Activated CD4-positive, CD25-positive, alpha-beta regulatory T cell (primary cell): ENCODE results near the gene PLXDC2.

ENCODE experiments used
- DNase-seq, 4 experiments: peaks; one replicate each; lab custom pipeline; 2025; lab: John Stamatoyannopoulos, UW

Gene PLXDC2

DNA sequence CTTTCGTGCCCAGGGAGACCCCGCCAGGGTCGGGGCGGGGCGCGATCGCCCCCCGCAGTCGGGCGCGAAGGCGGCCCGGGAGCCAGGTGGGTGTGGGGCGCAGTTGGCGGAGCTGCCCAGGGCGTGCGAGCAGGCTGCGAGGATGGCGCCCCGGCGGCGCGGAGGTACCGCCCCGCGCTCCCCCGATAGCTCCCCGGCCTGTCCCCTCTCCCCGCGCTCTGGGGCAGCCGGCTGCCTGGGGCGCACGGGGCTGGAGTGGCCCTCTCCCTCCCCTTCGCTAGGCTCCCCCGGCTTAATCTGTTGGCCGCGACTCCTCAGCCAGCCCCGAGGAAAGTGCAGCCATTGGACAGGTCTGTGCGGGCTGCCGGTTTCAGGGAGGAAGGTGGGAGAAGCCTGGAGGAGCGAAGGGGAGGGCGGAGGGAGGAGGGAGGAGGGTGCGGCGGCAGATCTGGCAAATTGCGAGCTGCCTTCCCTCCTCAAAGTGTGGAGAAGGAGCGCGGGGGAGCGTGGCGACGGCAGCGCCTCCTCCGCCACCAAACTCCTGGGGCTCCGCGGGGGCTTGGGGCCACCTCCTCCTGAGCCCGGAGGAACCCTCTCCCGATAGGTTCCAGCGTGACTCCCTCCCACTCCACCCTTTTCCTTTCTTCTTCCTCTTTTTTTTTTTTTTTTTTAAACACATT lies 361 bp upstream of the PLXDC2 start:
- DNase-seq: no peak

DNA sequence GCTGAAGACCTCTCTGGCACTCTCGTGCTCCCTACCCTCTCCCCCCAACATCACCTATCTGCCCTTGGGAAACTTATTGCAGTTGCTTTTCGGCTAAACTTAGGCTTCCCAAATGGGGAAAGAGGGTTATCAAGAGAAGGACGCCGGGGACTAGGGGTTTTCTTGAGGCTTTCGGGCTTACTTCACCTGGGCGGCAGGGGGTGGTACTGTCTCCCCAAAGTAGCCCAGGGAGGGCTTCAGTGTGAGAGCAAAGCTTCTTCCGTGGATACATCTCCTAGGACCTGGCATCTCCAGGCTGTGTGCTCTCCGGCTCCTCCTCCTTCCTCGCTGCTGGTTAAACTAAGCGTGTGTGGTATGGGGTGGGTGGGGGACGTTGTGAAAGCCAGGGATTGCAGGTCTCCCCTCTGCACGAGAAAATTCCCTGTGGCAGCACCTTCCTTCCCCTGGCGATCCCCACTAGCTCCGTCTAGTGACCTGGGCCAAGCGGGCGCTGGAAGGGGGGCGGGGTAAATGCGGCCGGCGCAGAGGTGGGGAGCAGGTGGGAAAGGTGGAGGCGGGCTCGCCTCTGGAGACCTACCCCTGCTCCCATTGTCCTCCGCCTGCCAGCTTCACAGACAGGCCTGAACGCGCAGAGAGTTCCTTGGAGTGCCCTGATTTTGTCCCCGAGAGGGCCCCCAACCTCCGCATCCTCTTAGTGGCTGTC lies 1.1 kb downstream of the PLXDC2 start:
- no peak for DNase-seq

DNA sequence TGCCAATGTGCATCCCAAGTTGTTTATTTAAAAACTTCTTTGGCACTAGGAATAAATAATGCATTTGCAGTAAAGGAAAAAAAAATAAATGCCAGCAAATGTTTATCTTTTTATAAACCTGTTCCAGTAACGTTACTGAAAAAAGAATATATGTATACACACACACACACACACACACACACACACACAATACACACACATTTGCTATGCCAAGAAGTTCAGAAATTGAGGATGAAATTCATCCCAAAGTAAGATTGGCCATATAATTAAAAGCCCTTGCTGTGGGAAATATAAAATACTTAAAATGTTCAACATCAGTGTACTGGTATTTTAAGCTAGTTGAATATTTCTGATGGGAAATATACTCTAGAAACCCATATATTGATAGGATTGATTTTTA lies 2.6 kb downstream of the PLXDC2 start:
- no peak for DNase-seq

DNA sequence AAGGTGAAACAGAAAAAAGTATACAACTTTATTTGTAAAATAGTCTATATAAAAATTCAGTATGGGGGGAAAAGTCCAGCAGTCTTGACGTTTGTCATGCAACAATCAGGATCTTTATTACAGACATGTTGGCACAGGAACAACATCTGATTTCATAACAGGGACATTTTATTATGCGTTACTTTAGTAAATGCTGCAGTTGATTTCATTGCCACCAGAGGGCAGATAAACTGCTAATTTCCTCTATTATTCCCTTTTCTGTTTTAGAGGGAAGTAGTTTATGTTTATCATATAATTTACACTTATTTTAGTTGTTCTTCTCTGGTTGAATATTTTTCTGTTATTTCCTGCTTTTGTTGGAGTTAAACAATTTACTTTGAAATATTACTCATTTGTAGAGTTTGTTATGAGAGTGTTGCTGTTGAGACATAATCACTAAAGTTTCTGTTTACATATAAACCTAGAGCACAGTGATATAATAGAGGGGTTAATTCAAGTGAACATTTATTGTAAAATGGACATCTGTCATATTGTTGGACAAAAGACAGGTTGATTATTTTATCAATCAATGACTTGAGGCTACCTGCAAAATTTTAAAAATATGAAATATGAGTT lies 3.3 kb downstream of the PLXDC2 start:
- no peak for DNase-seq

DNA sequence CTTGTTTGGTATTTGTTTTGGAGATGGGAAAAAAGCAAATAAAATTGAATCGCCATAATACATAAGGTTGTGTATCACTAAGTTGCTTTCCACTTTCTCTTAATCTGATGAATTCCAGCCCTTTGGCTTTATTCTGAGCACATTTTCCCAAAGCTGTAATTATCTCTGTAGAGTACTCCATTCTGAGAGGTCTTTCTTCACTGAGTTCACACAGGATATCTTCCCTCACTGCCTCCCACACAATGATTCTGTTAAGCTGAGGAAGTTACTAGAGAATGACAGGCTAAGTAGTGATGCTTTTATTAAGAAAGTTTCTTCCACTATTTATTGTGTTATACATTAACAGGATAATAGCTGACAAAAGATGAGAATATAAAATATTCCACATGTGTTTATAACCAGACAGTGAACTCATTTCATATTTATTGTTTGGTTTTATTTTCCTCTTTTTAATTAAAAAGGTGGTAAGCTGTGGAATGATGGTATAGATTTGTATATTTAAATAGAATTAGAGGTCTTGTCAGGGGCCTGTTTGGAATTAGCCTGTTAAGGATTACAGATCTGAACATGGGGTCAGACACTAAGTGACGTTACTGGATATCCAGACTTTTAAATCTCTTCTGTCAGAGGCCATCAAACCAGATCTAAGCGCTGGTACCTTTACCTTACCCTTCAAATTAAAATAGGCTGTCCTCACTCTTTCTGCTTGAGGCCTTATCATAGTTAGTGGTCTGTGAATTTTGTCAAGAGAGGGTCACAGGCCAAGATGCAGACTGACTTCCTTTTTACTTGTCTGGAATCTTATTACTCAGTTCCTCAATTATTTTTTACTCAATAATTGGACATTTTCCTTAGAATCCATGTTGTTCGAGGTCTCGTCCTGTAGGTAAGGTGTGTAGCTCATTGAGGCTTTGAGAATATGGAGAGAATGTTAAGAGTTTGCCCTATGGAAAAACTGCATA lies 8.4 kb downstream of the PLXDC2 start:
- no peak for DNase-seq

DNA sequence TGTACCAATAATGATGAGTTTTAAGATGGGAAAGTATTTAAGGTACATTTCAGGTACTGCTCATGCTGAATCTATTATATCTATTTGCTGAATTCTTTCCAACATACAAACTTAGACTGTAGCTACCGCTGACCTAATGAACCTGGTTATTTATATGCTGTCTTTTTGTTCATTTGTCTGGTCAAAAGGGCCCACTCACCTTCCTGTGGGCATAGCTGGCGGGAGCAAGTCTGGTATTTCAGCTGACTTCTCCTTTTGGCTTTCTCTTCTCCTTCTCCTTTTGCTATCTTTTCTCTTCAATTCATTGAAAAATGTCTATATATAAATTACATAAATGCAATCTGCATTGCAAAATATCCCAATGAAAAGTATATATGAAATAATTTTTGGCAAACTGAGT lies 9.5 kb downstream of the PLXDC2 start:
- no peak for DNase-seq

DNA sequence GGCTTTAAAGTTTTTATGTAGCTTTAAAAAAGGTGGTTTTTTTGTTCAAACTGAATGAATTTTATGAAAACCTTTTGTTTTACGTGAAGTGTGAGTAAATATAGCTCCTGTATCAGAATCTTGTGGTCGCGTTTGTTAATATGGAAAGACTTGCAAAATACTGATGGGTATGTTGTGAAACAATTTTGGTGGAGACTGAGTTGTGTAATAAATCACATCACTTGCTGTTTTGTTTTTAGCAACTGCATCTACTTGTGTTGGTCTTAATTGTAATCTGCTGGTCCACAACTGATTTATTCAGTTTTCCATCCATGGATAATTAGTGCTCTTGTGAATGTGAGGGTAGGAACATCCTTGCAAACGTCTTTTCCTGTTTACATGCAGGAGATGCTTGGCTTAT lies 10.5 kb downstream of the PLXDC2 start:
- DNase-seq: no peak

DNA sequence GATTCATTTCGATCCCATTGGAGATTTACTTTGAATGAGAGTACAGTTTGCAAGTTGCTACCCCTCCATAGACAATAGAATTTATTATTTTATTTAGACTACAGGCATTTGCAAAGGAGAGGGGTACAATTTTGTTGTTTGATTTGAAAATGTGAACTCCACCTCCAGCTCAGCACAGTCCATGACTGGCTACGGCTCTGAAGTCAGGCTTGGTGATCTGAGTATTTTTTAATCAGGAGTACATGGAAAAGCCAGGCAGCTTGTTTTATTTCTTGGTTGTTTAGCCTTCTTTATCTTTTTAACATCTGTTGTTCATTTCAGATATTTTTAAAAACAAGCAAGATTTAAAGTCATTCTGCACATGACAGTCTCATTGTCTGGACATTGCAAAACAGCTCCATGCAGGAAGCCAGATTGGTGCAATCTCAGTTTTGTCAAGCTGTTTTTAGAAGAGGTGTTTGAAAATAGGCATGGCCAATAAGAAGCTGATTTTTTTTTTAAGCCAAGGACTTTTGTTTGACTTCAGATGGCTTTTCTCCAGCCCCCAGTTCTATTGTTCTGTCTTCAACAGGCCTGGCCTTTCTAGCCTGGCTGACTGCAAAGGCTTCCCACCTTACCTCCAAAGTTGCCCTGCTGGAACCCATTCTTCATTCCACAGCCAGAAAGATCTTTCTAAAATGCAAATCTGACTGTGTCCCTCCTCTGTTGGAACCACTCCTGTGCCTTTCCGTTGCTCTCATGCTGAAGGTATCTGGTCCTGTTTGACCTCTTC lies 12.2 kb downstream of the PLXDC2 start:
- DNase-seq: no peak

DNA sequence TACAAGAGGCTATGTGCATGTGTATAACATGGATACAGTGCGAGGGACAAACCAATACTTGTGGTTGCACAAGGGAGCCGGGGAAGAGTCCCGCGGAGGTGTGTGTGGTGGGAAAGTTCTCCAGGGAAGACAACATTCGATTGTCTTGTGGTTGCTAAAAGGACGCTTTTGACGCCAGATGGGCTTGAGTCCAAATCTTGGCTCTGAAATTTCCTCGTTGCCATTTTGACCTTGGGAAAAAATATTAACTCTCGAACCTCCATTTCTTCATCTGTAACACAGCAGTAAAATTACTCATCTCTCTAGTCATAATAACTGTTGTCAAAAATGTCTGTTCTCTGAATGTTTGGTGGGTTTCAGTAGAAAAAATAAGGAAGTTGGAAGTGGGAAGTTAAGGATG lies 16.5 kb downstream of the PLXDC2 start:
- no peak for DNase-seq

DNA sequence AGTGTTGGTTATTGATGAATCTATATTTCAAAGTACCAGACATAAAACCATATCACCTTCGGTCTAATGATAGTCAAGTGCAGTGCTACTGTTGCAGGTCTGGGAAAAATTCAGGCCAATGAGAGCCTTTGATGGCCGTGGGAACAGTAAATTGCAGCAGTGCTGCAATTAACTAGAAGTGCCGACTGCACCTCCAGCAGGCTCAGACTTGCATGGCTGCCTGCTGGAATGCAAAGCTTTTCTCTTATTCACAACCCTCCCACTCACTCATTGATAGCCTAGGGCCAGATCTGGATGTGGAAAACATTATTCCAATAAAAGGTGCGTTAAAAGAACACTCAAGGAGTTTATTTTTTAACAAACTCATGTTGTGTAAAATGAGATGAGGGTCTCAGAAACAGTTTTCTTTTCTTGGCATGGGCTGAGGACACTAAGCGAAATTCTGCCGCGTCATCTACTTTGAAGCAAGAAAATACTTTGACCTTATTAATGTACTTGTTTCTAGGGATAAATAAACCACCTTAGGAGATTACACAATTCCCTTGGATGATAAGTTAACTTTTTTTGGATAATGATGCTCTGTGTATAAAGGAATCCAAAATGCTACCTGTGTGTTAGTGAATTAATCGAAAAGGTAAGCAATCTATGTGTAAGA lies 17.1 kb downstream of the PLXDC2 start:
- DNase-seq: no peak

DNA sequence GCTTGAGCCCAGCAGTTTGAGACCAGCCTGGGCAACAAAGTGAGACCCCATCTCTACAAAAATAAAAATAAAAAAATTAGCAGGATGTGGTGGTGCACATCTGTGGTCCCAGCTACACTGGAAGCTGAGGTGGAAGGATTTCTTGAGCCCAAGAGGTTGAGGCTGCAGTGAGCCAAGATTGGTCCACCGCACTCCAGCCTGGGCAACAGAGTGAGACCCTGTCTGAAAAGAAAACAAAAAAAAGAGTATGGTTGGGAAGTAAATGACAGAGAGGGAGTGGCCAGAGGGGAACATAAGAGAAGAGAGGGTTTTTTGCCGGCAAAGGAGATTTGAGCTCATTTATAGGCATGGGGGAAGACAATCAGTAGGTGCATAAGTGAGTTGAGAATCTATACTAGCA lies 19.7 kb downstream of the PLXDC2 start:
- no peak for DNase-seq

DNA sequence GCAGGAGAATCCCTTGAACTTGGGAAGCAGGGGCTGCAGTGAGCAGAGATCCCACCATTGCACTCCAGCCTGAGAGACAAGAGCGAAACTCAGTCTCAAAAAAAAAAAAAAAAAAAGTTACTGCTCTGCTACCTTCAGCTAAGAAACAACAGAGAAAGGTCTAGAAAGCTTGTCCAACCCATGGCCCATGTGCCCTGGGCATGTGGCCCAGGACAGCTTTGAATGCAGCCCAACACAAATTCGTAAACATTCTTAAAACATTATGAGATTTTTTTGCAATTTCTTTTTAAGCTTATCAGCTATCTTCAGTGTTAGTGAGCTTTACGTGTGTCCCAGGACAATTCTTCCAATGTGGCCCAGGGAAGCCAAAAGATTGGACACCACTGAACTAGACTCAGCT lies 22.9 kb downstream of the PLXDC2 start:
- no peak for DNase-seq

DNA sequence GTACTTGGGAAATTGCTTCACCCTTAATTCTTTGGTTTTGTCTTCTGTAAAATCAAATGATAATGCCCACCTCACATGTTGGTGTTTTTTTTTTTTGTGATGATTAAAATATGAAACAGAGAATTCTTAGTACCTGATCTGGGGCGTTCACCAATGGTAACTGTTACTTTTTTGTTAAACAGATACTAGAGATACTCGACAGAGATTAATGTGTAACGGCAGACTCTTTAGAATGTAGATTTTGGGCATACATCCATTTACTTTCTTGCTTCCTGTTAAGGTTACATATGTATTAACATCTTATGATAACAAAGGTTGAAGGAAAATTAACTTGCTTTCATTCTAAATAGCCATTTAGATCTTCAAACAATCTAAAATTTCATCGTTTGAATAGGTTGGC lies 23.3 kb downstream of the PLXDC2 start:
- DNase-seq: no peak

DNA sequence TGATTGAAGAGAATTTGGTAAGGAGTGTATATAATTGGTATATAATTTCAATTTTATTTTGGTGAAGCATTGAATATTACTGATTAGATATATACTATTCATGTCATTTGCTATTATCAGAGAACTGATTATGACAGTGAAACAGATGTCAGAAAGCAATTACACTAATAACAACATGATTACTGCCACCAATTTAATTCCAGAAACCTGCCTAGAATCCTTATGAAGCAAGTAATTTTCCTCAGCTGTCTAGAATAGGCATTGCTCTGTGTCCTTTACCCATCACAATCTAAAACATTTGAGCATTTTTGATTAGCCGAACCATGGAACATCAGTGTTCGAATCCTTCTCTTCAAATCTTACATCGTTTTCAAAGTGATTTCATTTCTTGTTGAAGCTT lies 24.5 kb downstream of the PLXDC2 start:
- no peak for DNase-seq

DNA sequence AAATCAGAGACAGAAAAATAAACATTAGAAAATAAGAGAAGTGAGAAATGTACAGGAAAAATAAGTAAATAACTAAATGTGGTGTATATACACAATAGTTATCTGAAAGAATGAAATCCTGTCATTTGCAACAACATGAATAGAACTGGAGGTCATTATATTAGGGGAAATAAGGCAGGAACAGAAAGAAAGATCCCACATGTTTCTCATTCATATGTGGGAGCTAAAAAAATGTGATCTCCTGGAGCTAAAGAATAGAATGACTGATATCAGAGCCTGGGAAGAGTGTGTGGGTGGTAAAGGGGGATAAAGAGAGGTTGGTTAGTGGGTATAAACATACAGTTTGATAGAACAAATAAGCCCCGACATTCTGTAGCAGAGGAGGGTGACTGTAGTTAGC lies 27.3 kb downstream of the PLXDC2 start:
- no peak for DNase-seq

DNA sequence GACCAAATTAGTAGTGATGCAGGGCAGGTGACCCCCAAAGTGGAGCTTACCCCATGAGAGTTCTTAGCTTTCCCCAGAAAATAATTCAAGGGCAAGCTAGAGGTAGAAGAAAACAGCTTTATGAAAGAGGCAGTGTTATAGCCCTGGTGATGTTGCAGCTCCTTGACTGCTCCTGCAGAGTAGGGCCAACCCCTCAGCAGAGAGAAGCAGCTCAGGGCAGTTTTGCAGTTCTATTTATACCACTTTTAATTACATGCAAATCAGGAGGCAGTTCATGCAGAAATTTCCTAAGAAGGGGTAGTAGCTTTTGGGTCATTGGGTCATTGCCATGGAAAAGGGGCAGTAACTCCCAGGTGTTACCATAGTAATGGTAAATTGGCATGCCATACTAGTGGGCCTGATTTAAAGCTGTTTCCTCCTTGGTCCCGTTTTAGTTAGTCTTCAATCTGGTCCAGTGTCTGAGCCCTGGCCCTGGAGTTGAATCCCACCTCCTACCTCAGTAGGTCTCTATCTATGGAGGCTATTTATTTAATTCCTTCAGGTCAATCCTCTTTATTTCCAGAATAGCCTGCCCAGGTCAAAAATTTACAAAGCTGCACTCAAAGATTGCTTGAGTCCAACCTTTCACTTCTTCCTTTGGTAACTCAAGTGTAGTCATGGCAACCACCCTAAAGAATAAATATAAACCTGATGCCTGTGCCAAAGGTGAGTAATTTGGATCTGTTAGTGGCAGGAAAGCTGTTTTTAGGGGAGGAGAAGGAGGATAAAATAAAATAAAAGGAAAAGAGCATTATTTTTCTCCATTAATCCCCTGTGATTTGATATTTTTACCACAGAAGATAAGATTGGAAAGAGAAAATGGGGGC lies 29.5 kb downstream of the PLXDC2 start:
- DNase-seq: no peak

DNA sequence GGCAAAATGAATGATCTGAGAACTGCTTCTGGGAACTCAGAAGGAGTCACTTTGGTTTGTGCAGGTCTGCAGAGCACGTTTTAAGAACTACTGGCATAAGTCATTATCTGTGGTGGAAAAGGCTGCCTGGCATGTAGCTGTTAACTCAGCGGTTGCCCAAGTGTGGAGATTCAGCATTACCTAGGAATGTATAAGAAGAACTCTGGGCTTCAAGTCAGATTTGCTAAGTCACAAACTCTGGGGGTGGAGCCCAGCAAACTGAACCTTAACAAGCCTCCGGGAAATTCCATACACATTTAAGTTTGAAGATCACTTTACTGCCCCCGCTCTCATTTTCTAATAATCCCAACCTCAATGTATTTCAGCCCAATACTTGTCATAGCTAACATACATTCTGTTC lies 31.1 kb downstream of the PLXDC2 start:
- no peak for DNase-seq

DNA sequence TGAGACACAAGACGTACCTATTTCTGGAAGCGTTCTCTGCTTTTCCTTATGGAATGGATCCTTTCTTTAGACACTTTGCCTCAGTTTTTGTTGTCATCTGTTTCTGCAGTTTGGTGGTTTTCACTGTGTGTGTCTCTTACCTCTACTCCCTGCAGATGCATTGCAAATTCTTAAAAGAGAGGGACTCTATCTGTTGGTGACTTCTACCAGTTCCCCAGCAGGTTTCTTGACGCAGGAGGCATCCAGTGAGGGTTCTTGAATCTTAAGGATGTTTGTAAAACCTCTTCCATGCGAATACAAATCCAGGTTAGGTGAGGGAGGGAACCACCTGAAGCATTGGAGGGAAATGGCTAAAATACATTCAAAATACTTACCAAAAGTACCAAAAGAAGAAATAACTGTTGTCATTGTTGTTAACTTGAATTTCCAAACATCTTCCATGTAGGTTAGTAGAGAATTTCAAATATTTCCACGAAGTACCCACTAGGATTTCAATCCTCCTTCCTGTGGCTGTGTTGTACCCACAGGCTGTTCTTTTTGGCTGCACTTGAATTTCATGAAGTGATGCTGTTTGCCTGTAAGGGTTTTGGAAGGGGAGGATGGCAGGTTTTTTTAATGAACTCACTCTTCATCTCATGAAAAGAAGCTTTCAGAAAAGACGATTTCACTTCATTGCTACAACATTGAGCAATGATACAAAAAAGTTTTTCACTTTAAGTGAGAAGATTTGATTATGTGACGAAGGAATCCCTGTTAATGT lies 32.2 kb downstream of the PLXDC2 start:
- no peak for DNase-seq

DNA sequence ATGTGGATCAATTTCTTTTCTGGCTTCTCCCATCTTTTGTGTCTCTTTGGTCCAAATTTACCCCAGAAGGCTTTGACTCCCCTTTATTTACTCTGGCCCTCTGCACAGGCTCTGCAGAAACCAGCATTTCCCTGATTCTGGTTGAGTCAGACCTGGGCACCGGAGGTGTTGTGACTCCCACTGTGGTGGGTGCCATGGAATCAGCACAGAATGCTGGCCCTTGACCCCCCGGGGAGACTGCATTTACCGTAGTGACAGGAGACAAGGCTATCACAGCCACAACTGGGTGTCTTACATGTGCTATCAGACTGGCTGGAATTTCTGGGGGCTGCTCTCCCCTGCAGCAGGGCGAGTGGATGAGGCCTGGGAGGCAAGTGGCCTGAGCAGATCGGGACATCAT lies 37.6 kb downstream of the PLXDC2 start:
- no peak for DNase-seq
